Muscle layer of colon (tissue), 2 donors: ENCODE data around the gene TTC29.
"Not testable (repeated sequence)": the region's sequence is repeated elsewhere in the genome, so short reads cannot be mapped to it uniquely, and the experiment has no call there.

ENCODE experiments used
- H3K27ac ChIP-seq: one replicate; pipeline ENCODE4 v1.7.0; 2013; ENCODE audit warnings: low read depth, mild to moderate bottlenecking, low read length, moderate library complexity
- H3K27me3 ChIP-seq, 2 donors: one replicate each; pipeline ENCODE4 v1.7.0; 2013; ENCODE audit warnings: low read length in 2 of 2, mild to moderate bottlenecking in 2 of 2; ENCODE audit not compliant: insufficient read depth in 2 of 2, control insufficient read depth in 1 of 2
- H3K36me3 ChIP-seq: one replicate; pipeline ENCODE4 v1.7.0; 2013; ENCODE audit warnings: mild to moderate bottlenecking, low read length; ENCODE audit not compliant: insufficient read depth
- H3K4me1 ChIP-seq: one replicate; pipeline ENCODE4 v1.7.0; 2013; ENCODE audit warnings: mild to moderate bottlenecking, low read length; ENCODE audit not compliant: insufficient read depth
- H3K4me3 ChIP-seq, 2 donors: one replicate each; pipeline ENCODE4 v1.7.0; 2013; ENCODE audit warnings: low read length in 2 of 2, low read depth in 1 of 2, mild to moderate bottlenecking in 1 of 2, moderate library complexity in 1 of 2
- H3K9ac ChIP-seq: one replicate; pipeline ENCODE4 v1.7.0; 2013; ENCODE audit warnings: low read length
- H3K9me3 ChIP-seq: one replicate; pipeline ENCODE4 v1.7.0; 2013; ENCODE audit warnings: mild to moderate bottlenecking, low read length
- donor health status: abdominal sarcoma.
- donor health status: Adenocarcinoma of cecum.

TTC29 gene

DNA sequence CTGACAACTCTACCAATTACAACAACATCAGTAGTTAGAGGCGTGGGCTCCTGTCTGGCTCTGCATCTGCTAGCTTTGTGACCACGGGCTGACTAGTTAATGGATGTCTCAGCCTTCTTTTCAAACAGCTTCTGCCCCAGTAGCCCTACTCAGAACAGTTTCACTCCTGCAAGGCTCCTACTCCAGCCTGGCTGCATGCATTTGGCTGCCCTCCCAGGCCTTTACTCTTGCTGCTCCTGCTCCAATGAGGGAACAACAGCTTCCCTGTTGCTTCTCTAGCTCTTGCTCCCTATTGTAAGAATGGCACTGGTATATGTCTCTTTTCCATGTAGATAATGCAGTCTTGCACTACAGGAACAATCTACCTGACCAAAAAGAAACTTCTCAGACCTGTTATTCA lies 93.3 kb downstream of the TTC29 start:
- no peak overlapping the region for H3K4me3 ChIP-seq
- no peaks in the 10 kb centered on the region for H3K4me1 ChIP-seq
- H3K9me3 ChIP-seq, result no peaks in the 10 kb centered on the region
- H3K9ac ChIP-seq, result no peak overlapping the region
- H3K27me3 ChIP-seq, result no peaks in the 10 kb centered on the region
- no peak overlapping the region for H3K27ac ChIP-seq
- no peaks in the 10 kb centered on the region for H3K36me3 ChIP-seq

DNA sequence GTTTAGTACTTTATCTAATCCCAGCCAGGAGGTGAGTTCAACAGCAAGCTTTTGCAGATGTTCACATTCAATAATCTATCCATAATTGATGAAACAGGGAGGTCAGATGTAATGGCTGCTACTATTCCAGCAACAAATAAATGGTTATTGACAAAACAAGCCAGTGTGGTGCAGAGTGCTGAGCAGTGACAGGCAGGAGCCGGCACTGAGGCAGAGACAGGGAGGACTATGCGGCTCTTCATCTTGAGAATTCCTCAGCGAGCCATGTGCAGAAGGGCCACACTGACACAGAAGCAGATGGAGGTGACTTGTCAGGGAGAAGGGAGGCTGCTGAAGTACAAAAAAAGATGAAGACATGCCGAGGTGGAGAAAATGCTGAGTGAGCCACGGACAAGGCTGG lies 98.3 kb downstream of the TTC29 start:
- no peak overlapping the region for H3K27ac ChIP-seq
- H3K36me3 ChIP-seq, result no peaks in the 10 kb centered on the region
- no peaks in the 10 kb centered on the region for H3K4me1 ChIP-seq
- no peak overlapping the region for H3K9ac ChIP-seq
- no peaks in the 10 kb centered on the region for H3K9me3 ChIP-seq
- no peaks in the 10 kb centered on the region for H3K27me3 ChIP-seq
- no peak overlapping the region for H3K4me3 ChIP-seq

DNA sequence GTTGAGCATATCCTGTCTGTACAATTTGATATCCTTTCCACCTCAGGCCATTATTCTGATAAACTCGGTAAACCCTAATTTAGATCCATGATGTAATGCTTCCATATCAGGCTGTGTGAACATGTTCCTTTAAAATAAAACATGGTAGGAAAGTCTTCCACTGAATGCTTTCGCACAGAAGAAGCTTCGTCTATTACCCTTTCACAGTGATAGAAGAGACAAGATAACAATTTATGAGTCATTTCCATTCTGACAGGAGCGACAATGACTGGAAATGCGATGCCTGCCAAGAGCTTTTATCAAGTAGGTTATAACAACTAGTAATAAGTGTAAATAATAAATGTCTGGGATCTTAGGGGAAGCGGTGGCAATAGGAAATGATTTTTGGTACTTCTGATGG lies 98.8 kb downstream of the TTC29 start:
- no peaks in the 10 kb centered on the region for H3K4me1 ChIP-seq
- H3K4me3 ChIP-seq, result no peak overlapping the region
- H3K9me3 ChIP-seq, result no peaks in the 10 kb centered on the region
- no peaks in the 10 kb centered on the region for H3K36me3 ChIP-seq
- no peak overlapping the region for H3K9ac ChIP-seq
- no peaks in the 10 kb centered on the region for H3K27me3 ChIP-seq
- H3K27ac ChIP-seq, result no peak overlapping the region

DNA sequence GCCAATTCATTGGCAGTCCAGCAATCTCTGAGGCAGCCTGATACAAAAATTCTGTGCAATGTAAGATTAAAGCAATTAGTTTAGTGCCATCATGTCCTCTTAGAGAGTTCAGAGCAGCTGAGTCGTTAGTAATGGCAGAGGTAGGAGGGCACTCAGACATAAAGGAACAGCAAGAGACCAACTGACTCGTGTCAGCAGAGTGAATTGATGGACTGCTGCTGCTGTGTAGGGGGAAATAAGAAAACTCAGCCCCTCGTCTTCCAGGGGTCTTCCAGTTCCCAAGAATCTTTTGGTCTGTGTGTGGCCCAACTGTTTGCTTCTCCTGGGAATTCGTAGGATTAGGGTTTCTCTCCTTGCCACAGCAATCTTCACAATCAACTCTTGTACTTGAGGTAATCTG lies 100.9 kb downstream of the TTC29 start:
- H3K36me3 ChIP-seq, result no peaks in the 10 kb centered on the region
- H3K9me3 ChIP-seq, result no peaks in the 10 kb centered on the region
- no peak overlapping the region for H3K27ac ChIP-seq
- H3K4me1 ChIP-seq, result no peaks in the 10 kb centered on the region
- H3K4me3 ChIP-seq, result no peak overlapping the region
- no peaks in the 10 kb centered on the region for H3K27me3 ChIP-seq
- no peak overlapping the region for H3K9ac ChIP-seq

DNA sequence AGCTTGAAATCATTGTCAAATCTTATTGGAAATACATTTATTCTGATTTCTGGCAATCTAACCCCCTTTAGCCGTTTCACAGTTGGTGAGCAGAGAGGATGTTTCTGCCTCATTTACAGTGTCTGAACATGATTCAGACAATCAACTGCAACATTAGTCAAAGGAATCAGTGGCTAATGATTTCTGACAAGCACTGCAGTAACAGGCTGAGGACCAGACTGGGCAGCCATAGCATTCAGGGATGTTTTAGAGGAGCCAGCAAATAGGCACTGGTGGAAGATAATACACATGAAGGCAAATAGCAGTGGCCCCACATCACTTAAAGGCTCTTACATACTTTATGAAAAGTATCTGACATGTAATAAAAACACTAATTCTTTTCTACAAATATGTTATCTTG lies 102.8 kb downstream of the TTC29 start:
- no peaks in the 10 kb centered on the region for H3K27me3 ChIP-seq
- no peaks in the 10 kb centered on the region for H3K4me1 ChIP-seq
- H3K36me3 ChIP-seq, result no peaks in the 10 kb centered on the region
- no peaks in the 10 kb centered on the region for H3K9me3 ChIP-seq
- H3K27ac ChIP-seq, result no peak overlapping the region
- H3K4me3 ChIP-seq, result no peak overlapping the region
- H3K9ac ChIP-seq, result no peak overlapping the region

DNA sequence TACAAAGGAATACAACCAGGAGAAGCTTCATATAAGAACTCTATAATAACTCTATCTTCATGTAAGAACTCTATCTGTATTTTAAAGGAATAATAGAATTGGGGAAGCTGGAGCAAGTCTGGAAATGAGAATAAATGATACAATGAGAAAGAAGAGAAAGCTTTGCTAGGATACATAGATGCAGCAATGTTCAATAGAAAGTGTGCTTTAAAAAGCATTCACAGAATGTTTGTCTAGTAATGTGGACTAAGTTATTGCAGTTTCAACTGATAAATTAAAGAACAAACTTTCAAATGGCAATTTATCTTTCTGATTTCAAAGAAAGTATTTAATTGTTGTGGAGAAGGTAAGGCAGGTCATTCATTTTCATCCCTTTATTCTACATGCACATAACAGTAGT lies 104.9 kb downstream of the TTC29 start:
- no peaks in the 10 kb centered on the region for H3K36me3 ChIP-seq
- no peaks in the 10 kb centered on the region for H3K9me3 ChIP-seq
- no peaks in the 10 kb centered on the region for H3K27me3 ChIP-seq
- no peak overlapping the region for H3K4me3 ChIP-seq
- H3K27ac ChIP-seq, result no peak overlapping the region
- no peaks in the 10 kb centered on the region for H3K4me1 ChIP-seq
- no peak overlapping the region for H3K9ac ChIP-seq

DNA sequence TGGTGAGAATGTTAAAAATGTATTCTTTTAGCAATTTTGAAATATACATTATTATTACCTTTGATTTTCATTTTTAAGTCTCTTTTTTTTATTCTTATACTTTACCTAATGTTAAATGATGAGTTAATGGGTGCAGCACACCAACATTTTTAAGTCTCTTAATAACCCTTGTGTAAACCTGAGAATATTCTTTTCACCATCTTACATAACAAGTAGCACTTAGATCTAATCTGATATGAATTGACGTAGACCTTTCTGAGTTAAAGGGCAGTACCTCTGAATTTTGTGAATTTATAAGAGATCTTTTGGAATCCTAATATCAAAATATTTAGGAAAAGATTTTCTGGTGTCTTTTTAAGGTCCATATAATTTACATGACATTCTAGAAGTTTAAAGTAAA lies 110.6 kb downstream of the TTC29 start:
- Histone ChIP-seq H3K27me3 (no peaks in the 10 kb centered on the region), H3K27ac (no peak overlapping the region), H3K9ac (no peak overlapping the region), H3K9me3 (no peaks in the 10 kb centered on the region), H3K4me3 (no peak overlapping the region), H3K36me3 (no peaks in the 10 kb centered on the region), H3K4me1 (no peaks in the 10 kb centered on the region)

DNA sequence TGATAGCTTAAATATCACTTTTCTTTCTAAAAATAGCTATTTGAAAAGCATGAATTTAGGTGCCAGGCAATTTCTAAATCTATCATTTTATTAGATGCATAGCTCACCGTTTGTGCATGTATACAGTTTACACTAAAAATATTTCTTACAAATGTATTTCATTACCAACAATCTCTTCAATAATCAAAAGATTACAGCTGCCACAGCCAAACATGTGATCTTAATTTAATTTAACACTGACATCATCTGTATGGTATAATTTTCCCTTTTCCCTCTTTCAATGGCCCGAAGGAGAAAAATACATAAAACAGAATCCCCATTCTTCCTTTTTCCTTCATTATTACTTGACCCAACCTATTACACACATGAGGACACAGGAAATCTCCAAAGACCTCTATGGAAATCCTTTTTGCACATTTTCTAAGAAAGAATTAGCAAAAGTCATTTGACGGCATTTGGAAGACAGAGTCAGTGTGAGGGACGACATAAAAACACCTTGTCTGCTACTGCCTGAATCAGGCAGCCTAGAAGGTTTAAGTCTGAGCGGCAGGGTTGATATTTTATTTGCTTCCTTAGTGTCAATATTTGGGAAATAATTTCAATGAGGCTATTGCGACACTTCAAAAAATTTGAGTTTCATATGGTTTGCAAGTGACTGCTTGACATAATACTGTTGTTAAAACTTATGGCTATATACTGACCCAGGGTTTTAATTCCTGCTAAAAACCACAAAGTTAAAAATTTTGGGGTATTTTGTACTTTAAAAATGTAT lies 111.2 kb downstream of the TTC29 start:
- Histone ChIP-seq H3K9ac (no peak overlapping the region), H3K27me3 (no peaks in the 10 kb centered on the region), H3K9me3 (no peaks in the 10 kb centered on the region), H3K4me1 (no peaks in the 10 kb centered on the region), H3K27ac (no peak overlapping the region), H3K4me3 (no peak overlapping the region), H3K36me3 (no peaks in the 10 kb centered on the region)

DNA sequence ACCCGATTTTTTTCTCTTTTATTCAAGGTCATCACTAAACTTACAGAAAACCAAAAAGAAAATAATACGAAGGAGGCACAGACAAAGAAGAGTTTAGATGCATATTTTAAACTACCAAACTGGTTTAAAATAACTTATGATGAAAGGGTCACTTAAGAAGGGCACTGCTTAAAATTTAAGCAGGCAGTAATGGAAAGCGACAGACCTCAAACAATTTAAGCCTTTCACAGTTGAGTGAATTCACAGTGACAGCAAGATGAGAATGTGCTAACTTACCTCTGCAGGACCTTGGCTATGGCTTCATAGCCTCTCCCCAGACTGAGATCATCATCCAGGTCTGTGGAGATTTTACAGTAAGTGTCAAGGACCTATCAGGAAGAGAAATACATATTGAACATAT lies 112.1 kb downstream of the TTC29 start:
- no peaks in the 10 kb centered on the region for H3K36me3 ChIP-seq
- no peak overlapping the region for H3K27ac ChIP-seq
- no peaks in the 10 kb centered on the region for H3K9me3 ChIP-seq
- H3K27me3 ChIP-seq, result no peaks in the 10 kb centered on the region
- H3K4me1 ChIP-seq, result no peaks in the 10 kb centered on the region
- no peak overlapping the region for H3K9ac ChIP-seq
- H3K4me3 ChIP-seq, result no peak overlapping the region

DNA sequence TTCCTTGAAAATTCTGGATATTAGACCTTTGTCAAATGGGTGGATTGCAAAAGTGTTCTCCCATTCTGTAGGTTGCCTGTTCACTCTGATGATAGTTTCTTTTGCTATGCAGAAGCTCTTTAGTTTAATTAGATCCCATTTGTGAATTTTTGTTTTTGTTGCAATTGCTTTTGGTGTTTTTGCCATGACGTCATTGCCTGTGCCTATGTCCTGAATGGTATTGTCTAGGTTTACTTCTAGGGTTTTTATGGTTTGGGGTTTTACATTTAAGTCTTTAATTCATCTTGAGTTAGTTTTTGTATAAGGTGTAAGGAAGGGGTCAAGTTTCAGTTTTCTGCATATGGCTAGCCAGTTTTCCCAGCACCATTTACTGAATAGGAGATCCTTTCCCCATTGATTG lies 122.7 kb downstream of the TTC29 start:
- not testable (repeated sequence) for H3K4me1 ChIP-seq, H3K4me3 ChIP-seq, H3K27me3 ChIP-seq

DNA sequence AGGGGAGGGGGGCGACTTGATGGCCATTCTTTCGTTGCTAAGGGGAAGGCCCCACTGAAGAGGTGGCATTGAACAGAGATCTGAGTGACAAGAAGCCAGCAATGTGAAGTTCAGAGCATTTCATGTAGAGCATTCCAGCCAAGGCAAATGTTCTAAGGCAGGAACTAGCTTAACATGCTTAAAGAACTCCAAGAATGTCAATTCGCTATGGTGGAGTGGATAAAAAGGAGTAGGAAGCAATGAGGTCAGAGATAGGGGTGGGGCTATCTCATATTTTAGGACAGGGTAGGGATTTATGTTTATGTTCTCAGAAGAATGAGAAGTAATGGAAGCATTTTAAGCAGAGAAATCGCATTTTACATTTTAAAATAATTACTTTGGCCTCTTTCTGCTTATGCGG lies 130.9 kb downstream of the TTC29 start:
- Histone ChIP-seq H3K4me1 (no peaks in the 10 kb centered on the region), H3K27me3 (no peaks in the 10 kb centered on the region), H3K36me3 (no peaks in the 10 kb centered on the region), H3K4me3 (no peak overlapping the region), H3K9me3 (no peaks in the 10 kb centered on the region), H3K9ac (no peak overlapping the region), H3K27ac (no peak overlapping the region)

More for the DNA sequence above, 122.7 kb downstream of the TTC29 start:
- H3K9ac ChIP-seq, H3K36me3 ChIP-seq, H3K27ac ChIP-seq, H3K9me3 ChIP-seq: not testable (repeated sequence)

DNA sequence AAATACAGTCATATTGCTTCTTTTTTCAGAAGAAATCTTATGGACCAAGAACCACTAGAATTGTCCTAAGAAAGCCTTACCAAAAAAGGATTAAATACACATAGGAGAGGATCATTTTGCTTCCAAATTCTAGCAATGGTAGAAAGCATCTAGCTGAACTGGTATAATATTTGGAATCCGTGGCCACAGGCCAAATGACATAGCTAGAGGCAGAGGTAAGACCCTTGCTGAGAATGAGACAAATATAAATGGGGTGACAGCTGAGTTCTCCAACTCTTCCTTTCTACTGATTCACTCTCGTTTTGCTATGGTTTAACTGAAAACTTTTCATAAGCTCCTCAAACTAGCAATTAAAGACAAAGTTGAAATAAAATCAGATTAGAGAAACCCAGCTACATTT lies 150.0 kb downstream of the TTC29 start:
- no peaks in the 10 kb centered on the region for H3K4me1 ChIP-seq
- no peaks in the 10 kb centered on the region for H3K27me3 ChIP-seq
- no peaks in the 10 kb centered on the region for H3K9me3 ChIP-seq
- H3K36me3 ChIP-seq, result no peaks in the 10 kb centered on the region
- no peak overlapping the region for H3K4me3 ChIP-seq
- no peak overlapping the region for H3K27ac ChIP-seq
- no peak overlapping the region for H3K9ac ChIP-seq
